ENCODE data around the gene CTNNA3.

CTNNA3 gene

DNA sequence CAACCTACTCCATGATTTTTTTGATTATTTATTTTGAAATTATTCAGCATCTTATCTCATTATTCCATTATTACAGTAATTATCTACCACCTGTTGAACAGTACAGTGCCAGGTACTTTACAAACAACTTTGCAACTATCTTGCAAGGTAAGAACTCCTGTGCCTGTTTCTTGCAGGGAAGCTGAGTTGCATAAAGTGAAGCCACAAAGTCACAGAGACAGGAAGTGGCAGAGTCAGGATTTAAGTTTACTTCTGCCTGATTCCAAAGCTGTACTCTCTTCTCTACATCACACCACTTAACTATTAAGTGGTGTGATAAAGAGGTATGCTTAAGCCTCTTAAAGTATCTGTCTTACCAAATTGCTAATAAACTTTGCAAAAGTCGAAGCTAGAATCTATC, 690.0 kb downstream of the CTNNA3 start:
- no peak overlapping the region for H3K27ac ChIP-seq (ENCODE audit: insufficient read depth, low read length, poor library complexity, severe bottlenecking)
- no peak for DNase-seq
- H3K4me3 ChIP-seq (ENCODE audit: insufficient read depth, low read depth, low read length, poor library complexity, severe bottlenecking): no peak overlapping the region
- H3K9me3 ChIP-seq (ENCODE audit: control insufficient read depth, low read length): no peaks in the 10 kb centered on the region
- no peaks in the 10 kb centered on the region for H3K36me3 ChIP-seq (ENCODE audit: control insufficient read depth, insufficient read depth, low read length)
- H3K27me3 ChIP-seq (replicated peaks; ENCODE audit: control insufficient read depth, insufficient read depth, low read length, poor library complexity, severe bottlenecking): no peaks in the 10 kb centered on the region
- H3K4me1 ChIP-seq (ENCODE audit: control insufficient read depth, insufficient read depth, low read length, poor library complexity, severe bottlenecking): no peaks in the 10 kb centered on the region

GRCh38 chr10:67004690-67005089, 691.3 kb downstream of the CTNNA3 start:
- H3K4me3 ChIP-seq (ENCODE audit: insufficient read depth, low read depth, low read length, poor library complexity, severe bottlenecking): no peak overlapping the region
- DNase-seq: no peak
- no peaks in the 10 kb centered on the region for H3K9me3 ChIP-seq (ENCODE audit: control insufficient read depth, low read length)
- no peaks in the 10 kb centered on the region for H3K27me3 ChIP-seq (replicated peaks; ENCODE audit: control insufficient read depth, insufficient read depth, low read length, poor library complexity, severe bottlenecking)
- H3K36me3 ChIP-seq (ENCODE audit: control insufficient read depth, insufficient read depth, low read length): no peaks in the 10 kb centered on the region
- no peak overlapping the region for H3K27ac ChIP-seq (ENCODE audit: insufficient read depth, low read length, poor library complexity, severe bottlenecking)
- no peaks in the 10 kb centered on the region for H3K4me1 ChIP-seq (ENCODE audit: control insufficient read depth, insufficient read depth, low read length, poor library complexity, severe bottlenecking)

DNA sequence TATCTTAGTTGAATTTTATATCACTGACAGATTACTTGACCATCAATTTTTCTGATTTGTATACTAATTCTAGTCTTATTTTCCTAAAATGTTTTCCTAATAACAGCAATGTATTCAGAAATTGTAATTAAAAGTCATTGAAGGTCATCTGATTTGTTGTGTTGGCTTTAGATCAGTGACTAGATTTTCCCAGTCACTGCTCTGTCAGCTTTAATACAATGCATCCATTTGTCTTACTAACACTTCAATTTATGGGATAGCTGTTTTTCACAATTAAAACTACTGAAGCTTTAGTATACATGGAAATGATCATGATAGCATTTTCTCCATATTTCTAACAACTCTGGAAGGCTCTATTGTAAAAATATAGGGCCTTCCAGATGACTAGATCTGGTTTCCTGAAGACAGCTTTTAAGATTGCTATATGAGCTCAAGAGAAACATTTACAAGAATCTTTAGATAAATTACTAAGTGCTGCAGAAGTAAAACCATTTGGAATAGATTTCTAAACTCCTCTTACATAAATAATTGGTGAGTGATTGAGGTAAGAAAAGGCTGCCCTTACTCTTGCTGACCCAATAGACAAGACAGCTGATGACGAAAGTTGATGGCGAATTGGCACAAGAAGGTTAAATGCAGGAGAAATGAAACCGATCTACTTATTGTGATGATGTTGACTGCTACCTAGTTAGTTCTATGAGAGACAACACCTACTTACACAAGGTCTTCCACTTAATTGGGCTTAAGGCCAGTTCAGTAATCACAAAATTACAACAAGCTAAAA, 696.0 kb downstream of the CTNNA3 start:
- DNase-seq: no peak
- no peaks in the 10 kb centered on the region for H3K9me3 ChIP-seq (ENCODE audit: control insufficient read depth, low read length)
- H3K4me3 ChIP-seq (ENCODE audit: insufficient read depth, low read depth, low read length, poor library complexity, severe bottlenecking): no peak overlapping the region
- H3K4me1 ChIP-seq (ENCODE audit: control insufficient read depth, insufficient read depth, low read length, poor library complexity, severe bottlenecking): no peaks in the 10 kb centered on the region
- no peak overlapping the region for H3K27ac ChIP-seq (ENCODE audit: insufficient read depth, low read length, poor library complexity, severe bottlenecking)
- H3K27me3 ChIP-seq (replicated peaks; ENCODE audit: control insufficient read depth, insufficient read depth, low read length, poor library complexity, severe bottlenecking): no peaks in the 10 kb centered on the region
- H3K36me3 ChIP-seq (ENCODE audit: control insufficient read depth, insufficient read depth, low read length): no peaks in the 10 kb centered on the region

- H3K36me3 ChIP-seq (ENCODE audit: control insufficient read depth, insufficient read depth, low read length): no peaks in the 10 kb centered on the region
- H3K4me1 ChIP-seq (ENCODE audit: control insufficient read depth, insufficient read depth, low read length, poor library complexity, severe bottlenecking): no peaks in the 10 kb centered on the region
- DNase-seq: no peak
- H3K4me3 ChIP-seq (ENCODE audit: insufficient read depth, low read depth, low read length, poor library complexity, severe bottlenecking): no peak overlapping the region
- no peaks in the 10 kb centered on the region for H3K9me3 ChIP-seq (ENCODE audit: control insufficient read depth, low read length)
- no peak overlapping the region for H3K27ac ChIP-seq (ENCODE audit: insufficient read depth, low read length, poor library complexity, severe bottlenecking)
- H3K27me3 ChIP-seq (replicated peaks; ENCODE audit: control insufficient read depth, insufficient read depth, low read length, poor library complexity, severe bottlenecking): no peaks in the 10 kb centered on the region
Measured at GRCh38 chr10:66996996-66997395, 699.0 kb downstream of the CTNNA3 start.

DNA sequence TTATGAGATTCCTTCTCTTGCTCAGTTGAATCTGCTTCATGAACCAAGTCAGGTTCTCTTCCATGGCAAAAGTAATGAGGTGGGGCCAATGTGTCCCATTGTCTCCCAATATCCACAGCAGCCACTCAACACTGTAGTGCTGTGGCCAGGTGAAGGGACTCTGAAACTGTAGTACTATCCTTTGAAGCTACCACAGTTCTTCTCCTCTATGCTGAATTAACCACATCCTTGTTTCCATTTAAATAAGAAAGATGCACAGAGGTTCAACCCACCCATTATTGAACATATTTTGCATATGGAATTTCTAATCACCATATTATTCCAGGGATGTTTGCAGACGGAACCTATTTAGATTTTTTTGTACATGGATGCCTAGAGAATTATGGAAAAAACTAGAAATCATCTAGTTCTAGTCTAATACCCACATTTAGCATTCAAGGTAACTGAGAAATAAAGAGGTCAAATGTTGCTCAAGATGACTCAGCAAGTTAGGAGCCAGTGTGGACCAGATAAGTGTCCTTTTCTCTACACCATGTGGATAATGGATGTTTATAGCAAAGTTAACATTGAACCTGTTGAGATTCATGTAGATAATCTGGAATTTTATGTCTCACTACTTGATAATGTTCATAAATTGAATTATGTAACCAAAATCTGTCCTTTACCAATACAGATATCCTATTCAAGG, 705.7 kb downstream of the CTNNA3 start:
- no peak for DNase-seq
- Histone ChIP-seq H3K4me3 (ENCODE audit: insufficient read depth, low read depth, low read length, poor library complexity, severe bottlenecking) (no peak overlapping the region), H3K36me3 (ENCODE audit: control insufficient read depth, insufficient read depth, low read length) (no peaks in the 10 kb centered on the region), H3K27ac (ENCODE audit: insufficient read depth, low read length, poor library complexity, severe bottlenecking) (no peak overlapping the region), H3K27me3 (replicated peaks; ENCODE audit: control insufficient read depth, insufficient read depth, low read length, poor library complexity, severe bottlenecking) (no peaks in the 10 kb centered on the region), H3K4me1 (ENCODE audit: control insufficient read depth, insufficient read depth, low read length, poor library complexity, severe bottlenecking) (no peaks in the 10 kb centered on the region), H3K9me3 (ENCODE audit: control insufficient read depth, low read length) (no peaks in the 10 kb centered on the region)

DNA sequence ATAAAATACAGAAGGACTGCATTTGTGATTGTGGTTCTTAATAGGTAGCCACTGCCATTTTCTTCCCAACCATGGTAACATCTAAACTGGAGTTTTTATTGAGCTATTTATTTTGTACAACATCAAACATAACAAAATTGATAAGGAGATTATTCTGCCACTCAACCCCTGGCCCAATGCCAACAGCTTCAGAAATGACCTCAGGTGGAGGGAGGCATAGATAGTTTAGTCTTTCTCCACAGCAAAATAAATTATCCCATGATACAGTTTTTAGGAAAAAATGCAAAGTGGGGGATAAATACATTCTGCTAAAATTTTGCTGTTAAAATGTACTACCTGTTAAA, 712.5 kb downstream of the CTNNA3 start:
- no peaks in the 10 kb centered on the region for H3K27me3 ChIP-seq (replicated peaks; ENCODE audit: control insufficient read depth, insufficient read depth, low read length, poor library complexity, severe bottlenecking)
- H3K4me3 ChIP-seq (ENCODE audit: insufficient read depth, low read depth, low read length, poor library complexity, severe bottlenecking): no peak overlapping the region
- H3K27ac ChIP-seq (ENCODE audit: insufficient read depth, low read length, poor library complexity, severe bottlenecking): no peak overlapping the region
- H3K9me3 ChIP-seq (ENCODE audit: control insufficient read depth, low read length): no peaks in the 10 kb centered on the region
- no peaks in the 10 kb centered on the region for H3K36me3 ChIP-seq (ENCODE audit: control insufficient read depth, insufficient read depth, low read length)
- no peak for DNase-seq
- H3K4me1 ChIP-seq (ENCODE audit: control insufficient read depth, insufficient read depth, low read length, poor library complexity, severe bottlenecking): no peaks in the 10 kb centered on the region

DNA sequence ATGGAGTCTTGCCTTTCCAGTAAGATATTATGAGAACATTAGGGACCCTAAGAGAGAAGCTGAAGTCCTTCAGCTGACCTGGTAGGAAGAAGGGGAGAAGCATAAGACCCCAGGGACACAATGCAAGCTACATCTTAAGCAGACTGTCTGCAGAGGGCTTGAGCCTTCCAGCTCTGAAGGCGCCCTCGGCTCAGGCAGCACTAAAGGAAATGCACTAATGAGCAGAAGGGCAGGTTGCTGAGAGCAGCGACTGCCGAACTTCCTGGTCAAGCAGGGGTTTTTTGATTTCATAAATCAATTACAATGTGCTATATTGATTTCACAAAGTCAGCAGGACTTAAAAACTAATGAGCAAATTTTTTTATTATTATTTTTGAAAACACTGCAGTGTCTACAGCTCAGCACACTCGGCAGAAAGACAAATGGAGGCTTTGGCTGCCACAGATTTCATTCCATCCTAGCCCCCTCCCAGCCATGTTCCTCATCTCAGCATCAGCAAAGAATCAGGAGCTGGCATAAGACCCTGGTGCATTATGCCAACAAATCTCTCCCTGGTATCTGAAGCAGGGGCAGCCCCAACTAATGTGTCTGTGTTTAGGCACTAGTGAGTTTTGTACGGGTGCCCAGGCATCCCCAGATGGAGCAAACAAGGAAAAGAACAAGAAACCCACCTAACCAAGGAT, 713.1 kb downstream of the CTNNA3 start:
- H3K4me3 ChIP-seq (ENCODE audit: insufficient read depth, low read depth, low read length, poor library complexity, severe bottlenecking): no peak overlapping the region

GRCh38 chr10:66982053-66982420, 714.0 kb downstream of the CTNNA3 start:
- Histone ChIP-seq H3K36me3 (ENCODE audit: control insufficient read depth, insufficient read depth, low read length) (no peaks in the 10 kb centered on the region), H3K9me3 (ENCODE audit: control insufficient read depth, low read length) (no peaks in the 10 kb centered on the region), H3K27me3 (replicated peaks; ENCODE audit: control insufficient read depth, insufficient read depth, low read length, poor library complexity, severe bottlenecking) (no peaks in the 10 kb centered on the region), H3K4me1 (ENCODE audit: control insufficient read depth, insufficient read depth, low read length, poor library complexity, severe bottlenecking) (no peaks in the 10 kb centered on the region), H3K27ac (ENCODE audit: insufficient read depth, low read length, poor library complexity, severe bottlenecking) (no peak overlapping the region), H3K4me3 (ENCODE audit: insufficient read depth, low read depth, low read length, poor library complexity, severe bottlenecking) (no peak overlapping the region)
- no peak for DNase-seq

More for the DNA sequence above, 713.1 kb downstream of the CTNNA3 start:
- Histone ChIP-seq H3K4me1 (ENCODE audit: control insufficient read depth, insufficient read depth, low read length, poor library complexity, severe bottlenecking) (no peaks in the 10 kb centered on the region), H3K27ac (ENCODE audit: insufficient read depth, low read length, poor library complexity, severe bottlenecking) (no peak overlapping the region), H3K36me3 (ENCODE audit: control insufficient read depth, insufficient read depth, low read length) (no peaks in the 10 kb centered on the region), H3K9me3 (ENCODE audit: control insufficient read depth, low read length) (no peaks in the 10 kb centered on the region), H3K27me3 (replicated peaks; ENCODE audit: control insufficient read depth, insufficient read depth, low read length, poor library complexity, severe bottlenecking) (no peaks in the 10 kb centered on the region)
- no peak for DNase-seq

DNA sequence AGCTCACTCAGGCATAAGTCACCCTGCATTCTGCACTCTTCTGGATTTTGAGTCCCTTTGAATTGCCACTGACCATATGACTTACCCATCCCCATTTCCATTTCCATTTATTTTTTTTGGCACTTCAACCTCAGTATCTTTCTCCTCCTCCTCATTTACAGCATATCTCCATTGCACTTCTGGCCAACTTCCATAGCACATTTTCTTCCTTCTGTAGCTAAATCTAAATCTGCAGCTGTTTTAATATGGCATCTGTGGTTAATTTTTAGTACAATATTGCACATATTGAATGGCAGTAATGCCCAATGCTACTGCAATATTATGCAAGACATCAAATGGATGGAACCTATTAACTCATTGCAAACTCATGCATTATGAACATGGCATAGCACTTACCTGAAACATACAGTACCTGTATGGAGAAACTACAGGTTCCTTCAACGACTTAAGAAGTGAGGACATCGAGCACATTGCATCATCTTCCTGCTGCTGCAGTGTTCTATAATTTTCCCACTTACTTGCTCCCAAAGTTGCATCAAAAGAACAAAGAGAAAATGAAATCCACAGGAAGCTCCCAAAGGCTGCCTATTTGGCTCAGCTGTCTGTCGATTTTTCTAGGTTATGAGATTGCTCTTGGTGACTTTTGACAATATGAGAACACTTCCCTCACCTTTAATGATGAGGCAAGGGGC, 714.5 kb downstream of the CTNNA3 start:
- no peak for DNase-seq
- Histone ChIP-seq H3K4me1 (ENCODE audit: control insufficient read depth, insufficient read depth, low read length, poor library complexity, severe bottlenecking) (no peaks in the 10 kb centered on the region), H3K9me3 (ENCODE audit: control insufficient read depth, low read length) (no peaks in the 10 kb centered on the region), H3K4me3 (ENCODE audit: insufficient read depth, low read depth, low read length, poor library complexity, severe bottlenecking) (no peak overlapping the region), H3K36me3 (ENCODE audit: control insufficient read depth, insufficient read depth, low read length) (no peaks in the 10 kb centered on the region), H3K27ac (ENCODE audit: insufficient read depth, low read length, poor library complexity, severe bottlenecking) (no peak overlapping the region), H3K27me3 (replicated peaks; ENCODE audit: control insufficient read depth, insufficient read depth, low read length, poor library complexity, severe bottlenecking) (no peaks in the 10 kb centered on the region)
